Superior temporal gyrus (tissue), 1 donor: ENCODE measurements around the gene CCDC187.
"Not testable (repeated sequence)": the region's sequence is repeated elsewhere in the genome, so short reads cannot be mapped to it uniquely, and the experiment has no call there.

Source experiments
- DNase-seq: peaks from one replicate; pipeline ENCODE4 v3.0.0-alpha.2; 2016; ENCODE audit errors: extremely low spot score

The CCDC187 gene

DNA sequence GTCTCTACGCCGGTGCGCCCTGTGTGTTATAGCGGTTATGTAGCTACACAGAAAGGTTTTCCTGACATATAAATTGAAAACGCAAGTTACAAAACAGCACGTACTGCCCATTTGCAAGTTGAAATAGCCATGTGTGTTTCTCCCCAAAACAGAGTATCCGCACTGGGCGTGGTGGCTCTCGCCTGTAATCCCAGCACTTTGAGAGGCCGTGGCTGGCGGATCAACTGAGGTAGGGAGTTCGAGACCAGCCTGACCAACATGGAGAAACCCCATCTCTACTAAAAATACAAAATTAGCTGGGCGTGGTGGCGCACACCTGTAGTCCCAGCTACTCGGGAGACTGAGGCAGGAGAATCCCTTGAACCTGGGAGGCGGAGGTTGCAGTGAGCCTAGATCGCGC, 37.3 kb downstream of the CCDC187 start:
- DNase-seq = not testable (repeated sequence)

DNA sequence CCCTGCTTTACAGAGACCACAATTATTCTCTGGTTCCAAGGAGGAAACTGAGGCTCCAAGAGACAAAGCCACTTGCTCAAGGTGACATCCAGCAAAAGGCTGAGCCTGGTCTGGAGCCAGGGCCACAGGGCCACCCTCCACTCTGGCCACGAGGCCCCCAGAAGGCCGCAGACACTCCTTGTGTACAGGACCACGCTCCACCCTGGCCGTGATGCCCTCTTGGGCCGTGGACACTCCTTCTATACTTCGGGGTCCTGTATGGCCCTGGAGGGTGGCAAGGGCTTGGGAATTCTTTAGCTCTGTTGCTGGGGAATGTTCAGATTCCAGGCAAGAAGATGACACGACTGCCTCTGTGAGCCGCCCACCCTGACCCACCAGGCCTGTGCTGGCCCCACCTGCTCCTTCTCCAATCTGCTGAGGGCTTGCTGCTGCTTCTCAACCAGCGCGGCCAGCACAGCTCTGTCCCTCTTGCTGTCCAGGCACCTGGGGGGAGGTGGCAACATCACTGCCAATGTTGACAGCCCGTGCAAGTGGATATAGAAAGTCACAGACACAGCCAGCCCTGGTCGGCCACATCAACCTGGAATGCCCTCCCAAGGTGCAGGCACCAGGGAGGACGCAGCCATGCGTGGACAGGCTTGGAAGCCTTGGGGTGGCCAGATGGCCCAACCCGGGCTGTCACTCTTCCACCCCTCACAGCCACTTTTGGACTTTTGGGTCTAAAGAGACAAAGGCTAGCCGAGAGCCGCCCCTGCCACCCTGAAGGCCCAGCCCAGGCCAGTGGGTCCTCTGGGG, 38.1 kb downstream of the CCDC187 start:
- DNase-seq = no peak

DNA sequence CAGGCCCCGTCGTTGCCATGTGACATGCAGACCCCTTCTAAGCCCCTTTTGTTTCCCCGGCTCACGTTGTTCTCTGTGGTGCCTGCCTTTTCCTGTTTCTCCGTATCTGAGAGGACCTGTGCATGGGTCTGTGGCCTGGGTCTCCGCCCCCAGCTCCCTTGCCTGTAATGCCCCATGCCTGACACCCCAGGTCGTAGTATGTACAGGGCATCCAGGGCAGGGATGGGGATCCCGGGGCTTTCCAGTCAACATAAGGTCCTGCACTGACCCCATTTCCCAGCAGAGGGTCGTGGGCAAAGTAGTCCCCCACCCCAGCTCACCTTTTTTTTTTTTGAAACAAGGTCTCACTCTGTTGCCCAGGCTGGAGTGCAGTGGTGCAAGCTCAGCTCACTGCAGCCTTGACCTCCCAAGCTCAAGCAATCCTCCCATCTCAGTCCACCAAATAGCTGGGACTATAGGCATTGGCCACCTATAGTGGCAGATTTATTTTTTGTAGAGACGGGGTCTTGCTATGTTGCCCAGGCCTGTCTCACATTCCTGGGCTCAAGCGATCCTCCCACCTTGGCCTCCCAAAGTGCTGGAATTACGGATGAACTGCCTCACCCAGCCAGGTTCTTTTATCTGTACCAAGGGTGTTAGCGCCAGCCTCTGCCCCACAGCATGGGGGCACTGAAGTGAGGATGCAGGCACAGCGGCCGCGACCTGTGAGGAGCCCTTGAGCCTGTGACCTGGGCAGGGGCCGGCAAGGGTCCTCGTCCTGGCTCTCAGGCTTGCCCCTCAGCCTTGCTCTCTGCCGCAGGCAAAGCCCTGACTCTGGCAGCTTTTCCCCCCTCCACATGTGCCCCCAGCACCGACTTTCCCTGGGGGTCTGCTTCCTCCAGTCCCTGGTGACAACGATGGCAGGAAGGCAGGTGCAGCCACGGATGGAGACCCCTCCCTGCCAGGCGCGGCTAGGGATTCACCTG, 39.2 kb downstream of the CCDC187 start:
- DNase-seq = no peak

DNA sequence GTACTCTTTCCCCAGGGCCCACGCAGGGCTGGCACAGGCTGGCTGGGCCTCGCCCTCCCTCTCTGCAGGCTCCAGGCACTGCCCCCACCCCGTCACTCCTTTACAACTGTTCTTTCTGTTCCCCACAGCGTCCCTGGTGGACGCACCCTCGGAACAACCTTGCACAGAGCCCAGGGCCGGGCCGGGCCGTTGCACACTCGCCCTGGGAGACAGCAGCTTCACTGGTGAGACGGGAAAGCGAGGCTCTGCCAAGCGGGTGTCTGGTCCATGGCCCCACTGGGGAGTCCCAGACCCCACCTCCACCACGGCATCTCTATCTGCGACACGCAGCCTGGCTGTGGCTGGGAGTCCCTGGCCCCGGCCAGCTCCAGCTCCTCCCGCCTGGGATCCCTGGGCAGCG, 39.9 kb downstream of the CCDC187 start:
- no peak for DNase-seq

DNA sequence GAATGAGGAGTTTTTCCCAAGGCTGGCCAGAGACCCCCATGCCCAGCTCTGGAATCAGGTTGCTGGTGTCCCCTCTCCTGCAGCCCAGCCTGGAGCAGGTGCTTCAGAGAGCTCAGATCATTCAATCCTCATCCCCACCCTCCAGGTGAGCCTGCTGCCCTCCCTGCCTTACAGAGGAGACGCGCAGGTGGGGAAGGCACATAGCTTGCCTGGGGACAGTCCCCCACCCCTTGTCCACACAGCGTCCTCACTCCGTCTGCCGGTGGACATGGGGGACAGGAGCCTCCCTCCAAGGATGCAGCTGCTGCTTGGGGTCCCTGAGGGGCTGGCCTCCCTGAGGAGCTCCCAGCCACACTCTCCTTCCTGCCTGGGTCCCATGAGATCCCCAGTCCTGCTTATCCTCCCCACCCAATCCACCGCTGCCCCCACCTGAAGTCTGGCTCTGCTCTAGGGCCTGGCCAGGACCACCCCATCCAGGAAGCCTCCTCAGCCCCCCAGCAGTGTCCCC, 41.2 kb downstream of the CCDC187 start:
- DNase-seq = no peak

DNA sequence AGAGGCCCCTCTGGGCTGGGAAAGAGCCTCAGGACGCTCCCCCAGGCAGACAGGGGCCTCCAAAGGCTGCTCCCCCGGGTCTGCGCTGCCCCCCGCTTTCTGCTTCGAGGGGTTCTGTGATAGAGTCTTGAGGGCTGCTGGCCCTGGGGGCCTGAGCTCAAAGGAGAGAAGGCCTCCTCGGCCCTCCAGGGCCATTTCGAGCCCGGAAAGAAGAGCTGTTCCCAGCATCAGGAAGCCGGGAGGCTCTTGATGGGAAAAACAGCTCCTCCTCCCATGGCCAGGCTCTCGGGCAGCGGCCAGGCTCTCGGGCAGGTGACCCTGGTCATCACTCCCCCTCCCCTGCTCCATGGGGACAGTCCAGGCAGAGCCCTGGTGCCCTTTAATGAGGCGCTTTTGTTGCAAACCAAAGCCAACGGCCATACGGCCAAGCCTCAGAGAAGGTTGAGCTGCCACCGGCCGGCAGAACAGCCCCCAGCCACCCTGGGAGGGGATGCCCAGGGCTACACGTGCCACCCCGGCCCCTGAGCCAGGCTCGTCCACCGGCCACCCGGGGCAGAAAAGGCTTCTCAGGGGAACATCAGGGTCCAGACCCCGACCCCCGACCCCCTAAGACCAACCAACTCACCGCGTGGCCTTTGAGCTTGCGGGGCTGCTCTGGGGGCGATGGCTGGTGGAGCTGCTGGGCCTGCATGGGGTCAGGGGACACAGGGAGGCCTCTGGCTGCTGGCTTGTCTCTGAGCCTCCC, 42.0 kb downstream of the CCDC187 start:
- DNase-seq = no peak

DNA sequence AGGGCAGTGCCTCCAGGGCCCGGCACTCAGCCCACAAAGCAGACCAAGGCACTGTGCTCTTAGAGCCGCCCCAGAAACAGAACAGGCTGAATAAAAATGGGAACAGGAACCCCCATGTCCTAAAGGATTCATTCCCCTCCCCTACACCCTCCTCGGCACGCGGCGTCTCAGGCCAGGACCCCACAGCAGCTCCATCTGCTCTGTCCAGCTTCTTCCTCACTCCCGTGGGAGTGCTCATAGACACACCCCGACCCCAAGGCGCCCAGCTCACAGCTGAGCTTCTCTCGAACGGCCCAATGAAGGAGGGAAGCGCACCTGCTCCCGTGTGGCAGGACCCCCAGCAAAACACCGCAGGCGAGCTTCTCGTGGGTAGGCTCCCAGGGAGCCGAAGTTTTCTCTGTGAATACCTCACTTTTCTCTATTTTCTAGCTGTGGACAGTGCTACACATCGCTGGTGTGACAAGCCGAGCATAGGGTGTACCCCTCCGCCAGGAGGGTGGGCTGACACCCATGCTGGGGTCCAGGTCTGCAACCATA, 42.9 kb downstream of the CCDC187 start:
- DNase-seq = no peak

DNA sequence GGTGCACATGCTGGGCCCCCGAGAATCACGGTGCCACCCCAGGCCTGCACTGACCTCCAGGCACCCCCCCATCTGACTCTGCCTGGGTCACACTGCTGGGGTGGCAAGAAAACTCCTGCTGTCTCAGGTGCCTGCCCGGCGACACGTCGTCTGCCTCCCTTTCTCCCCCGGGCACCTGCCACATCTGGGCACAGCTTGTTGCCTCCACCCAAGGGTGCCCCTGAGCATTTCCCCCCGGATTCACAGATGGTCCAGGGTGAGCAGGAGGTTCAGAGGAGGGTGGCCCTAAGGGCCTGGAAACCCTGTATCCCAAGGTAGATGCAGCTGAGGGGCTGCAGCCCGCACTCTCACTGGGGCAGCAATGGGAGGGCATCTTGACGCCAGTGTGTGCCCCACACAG, 43.4 kb downstream of the CCDC187 start:
- DNase-seq = no peak

DNA sequence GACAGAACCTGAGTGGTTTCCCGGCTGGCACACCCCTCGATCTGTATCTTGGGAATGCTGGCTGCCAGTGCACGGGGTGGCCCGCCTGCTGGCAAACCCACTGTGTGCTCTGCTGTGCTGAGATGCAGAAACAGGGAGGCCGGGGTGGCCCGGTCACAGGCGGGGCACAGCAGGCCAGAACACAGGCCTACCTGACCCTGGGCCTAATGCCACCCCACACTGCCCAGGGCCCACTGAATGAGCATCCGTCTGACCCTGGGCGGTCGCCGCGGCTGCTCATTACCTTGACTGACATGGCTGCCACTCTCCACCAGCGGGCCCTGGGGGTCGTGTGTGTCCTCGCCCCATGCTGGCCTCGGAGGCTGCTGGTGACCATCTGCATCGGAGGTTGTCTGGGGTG, 44.1 kb downstream of the CCDC187 start:
- DNase-seq = no peak

DNA sequence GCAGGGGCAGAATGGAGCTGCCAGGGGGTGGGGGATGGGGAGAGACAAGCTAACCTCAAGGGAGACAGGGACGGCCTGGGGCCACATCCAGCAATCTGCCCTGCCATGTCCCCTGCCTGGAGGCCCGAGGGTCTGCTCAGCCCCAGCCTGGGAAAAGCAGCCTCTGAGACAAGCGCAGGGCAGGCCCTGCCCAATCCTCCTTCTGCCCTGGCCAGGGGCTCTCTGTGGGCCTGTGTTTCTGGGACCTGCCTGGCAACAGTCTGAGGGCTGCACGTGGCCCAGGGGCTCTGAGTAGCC, 44.4 kb downstream of the CCDC187 start:
- DNase-seq = no peak

DNA sequence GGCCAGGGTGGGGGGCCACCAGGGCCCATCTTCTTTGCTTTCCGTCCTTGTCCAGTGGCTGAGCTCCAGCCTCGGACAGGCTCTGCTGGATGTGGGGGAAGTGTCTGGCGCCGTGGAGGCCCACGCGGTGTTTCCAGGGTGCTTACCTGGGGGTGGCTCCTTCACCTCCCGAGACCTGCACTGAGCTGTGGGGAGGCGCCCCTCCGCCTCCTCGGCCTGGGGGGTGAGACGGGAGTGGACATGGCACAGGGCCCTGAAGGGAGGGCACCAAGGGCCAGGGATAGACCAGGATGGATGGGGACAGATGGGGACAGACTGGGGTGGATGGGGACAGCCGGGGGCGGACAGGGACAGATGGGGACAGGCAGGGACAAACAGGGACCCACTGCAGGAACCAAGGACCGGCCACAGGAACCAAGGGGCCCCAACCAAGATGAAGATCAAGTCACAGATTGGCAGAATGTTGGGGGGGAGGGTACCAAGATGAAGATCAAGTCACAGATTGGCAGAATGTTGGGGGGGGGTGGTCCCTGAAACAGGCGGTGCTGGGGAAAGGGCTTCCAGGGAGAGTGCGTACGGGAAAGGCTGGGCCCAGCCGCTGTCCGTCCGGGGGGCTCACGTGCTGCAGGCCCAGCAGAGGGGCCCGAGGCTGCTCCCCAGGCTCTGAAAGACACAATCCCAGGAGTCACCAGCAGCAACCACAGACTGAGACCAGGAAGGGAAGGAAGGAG, 44.9 kb downstream of the CCDC187 start:
- no peak for DNase-seq

DNA sequence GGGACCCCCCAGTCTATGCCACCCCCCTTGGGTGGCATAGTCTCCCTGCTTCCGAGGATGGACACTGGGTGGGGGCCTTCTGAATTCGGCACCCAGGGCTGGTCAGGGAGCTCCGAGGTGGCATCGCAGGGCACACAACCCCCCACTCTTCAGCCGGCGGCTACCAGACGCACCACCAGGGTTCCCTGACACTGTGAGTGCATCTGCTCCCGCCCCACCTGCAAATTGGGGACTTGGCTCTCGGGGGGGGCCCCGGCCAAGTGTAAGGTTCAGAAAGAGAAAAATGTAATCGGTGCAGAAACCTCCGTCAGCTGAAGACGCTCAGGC, 45.6 kb downstream of the CCDC187 start:
- no peak for DNase-seq

DNA sequence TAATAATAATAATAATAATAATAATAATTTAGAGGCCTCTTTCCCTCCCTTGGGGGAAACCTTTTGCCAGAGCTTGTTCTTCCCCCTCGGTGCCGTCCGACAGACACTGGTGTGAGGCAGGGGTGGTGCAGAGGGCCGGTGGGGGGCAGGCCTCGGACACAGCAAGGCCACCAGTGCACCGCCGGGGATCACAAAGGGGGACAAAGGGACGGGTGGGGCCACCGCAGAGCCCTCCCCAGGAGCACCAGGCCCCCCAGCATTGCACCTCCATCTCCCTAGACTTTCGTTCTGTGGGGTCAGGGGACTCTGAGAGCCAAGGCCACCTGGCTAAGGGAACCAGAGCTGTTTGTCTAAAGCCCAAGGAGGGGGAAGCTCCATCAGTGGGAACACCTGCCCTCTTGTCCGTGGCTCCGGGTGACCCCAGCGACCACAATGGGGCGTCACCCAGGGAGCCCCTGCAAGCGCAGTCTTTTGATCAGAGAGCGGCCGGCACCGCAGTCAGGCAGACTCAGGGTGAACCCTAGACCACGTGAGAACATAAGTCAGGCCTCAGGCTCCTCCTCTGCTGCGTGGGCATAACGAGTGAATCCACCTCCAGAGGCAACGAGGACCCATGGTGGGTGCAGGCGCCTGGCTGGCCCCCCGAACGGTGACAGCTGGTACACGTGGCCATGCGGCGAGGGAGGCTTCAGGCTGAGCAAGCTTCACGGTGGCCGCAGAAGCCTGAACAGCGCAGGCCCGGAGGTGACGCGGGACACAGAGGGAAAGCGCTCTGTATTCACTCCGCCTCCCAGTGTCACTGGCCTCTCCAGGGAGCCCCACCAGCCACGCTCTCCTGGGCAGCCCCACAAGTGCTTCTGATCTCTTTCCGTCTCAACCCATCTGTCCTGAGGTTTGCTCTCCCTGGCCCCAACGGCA, 46.3 kb downstream of the CCDC187 start:
- DNase-seq = no peak

DNA sequence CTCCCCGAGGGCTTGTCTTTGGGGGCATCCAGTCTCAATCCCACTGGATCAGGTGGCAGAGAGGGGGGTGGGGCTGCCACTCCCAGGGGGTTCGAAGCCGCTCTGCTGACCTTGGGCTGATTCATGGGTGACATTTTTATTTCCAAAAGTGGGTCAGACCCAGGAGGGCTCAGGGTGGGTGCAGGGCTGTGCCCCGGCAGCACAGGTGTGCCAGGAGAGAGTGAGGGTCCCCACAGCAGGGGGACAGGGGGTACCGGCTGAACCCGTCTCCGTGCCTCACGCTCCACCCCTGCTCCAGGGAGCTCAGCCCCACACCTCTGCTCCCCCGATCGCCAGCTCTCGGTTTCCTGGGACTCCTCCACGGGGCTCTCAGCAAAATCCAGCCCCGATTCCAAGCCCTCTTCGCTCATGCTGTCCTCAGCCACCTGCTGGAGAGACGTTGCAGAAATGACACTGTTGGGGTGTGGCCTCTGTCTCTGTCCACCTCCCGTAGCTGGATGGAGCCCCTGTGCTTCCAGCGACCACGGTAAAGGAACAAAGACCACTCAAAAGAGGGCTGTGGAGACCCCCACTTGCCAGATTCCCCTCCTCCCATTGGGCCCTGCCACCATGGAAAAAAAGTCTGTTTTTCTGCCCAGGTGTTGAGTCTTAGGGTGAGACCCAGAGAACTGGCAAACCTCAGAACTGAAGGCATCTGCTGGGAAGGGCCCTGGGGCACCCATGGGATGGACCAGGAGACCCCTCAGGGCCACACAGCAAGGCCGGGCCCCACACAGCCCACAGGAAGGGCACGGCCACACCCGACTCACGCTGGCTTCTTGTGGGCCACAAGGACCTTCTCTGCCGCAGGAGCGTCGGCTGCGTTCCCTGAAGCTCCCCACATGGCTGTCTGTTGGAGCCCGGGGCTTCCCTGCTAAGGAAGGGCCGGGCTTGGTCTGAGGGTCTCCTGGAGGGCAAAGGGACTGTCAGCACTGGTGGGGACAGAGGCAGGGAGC, 47.7 kb downstream of the CCDC187 start:
- DNase-seq = no peak

DNA sequence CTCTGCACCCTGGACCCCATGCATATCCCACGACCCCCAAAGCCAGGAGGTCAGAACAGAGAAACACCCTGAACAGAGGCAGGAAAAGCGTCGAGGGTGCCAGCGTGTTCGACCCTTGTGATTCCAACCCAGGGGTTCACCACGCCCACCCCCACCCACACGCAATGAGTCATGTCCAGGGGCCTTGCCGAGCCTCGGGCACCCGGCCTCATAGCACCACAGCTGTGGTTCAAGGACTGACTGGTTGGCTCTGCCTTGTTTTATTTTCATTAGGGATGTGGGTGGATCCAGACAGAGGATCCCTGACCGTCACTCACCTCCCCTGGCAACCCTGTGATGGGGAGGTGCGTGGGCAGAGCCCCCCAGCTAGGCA, 48.7 kb downstream of the CCDC187 start:
- DNase-seq = no peak

DNA sequence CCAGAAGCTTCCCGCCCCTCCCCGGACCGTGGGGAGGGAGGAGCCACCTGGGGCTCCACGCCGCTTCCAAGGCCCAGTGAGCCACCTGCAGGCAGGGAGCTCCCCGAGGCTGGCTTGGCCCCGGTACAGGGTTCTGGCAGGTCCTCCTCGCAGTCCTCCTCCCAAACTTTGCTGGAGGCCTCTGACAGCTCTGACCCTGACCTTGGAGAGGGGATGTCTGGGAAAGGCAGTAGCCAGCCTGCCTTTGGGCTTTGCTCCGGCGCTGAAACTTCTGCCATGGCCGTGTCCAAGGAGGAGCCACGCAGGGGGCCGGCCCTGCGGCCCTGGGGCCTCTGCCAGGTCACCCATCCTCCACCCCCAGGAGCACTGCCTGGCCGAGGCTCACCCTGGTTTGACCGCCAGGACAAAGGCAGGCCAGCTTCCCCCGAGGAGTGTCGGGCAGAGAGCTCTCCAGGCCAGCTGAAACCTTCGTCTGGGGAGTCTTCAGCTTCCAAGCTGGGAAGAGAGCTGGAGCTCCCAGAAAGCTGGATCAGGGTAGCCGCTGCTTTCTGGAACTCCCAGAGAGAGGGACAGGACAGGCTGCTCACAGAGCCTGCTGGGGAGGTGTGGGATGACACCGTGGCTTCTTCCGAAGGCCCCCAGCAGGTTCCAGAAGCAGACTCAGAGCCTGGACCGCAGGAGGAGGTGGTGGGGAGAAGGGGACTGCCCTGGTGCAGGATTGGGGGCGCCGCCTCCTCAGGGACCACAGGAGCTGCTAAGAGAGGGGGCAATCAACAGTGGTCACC, 49.3 kb downstream of the CCDC187 start:
- DNase-seq = no peak

DNA sequence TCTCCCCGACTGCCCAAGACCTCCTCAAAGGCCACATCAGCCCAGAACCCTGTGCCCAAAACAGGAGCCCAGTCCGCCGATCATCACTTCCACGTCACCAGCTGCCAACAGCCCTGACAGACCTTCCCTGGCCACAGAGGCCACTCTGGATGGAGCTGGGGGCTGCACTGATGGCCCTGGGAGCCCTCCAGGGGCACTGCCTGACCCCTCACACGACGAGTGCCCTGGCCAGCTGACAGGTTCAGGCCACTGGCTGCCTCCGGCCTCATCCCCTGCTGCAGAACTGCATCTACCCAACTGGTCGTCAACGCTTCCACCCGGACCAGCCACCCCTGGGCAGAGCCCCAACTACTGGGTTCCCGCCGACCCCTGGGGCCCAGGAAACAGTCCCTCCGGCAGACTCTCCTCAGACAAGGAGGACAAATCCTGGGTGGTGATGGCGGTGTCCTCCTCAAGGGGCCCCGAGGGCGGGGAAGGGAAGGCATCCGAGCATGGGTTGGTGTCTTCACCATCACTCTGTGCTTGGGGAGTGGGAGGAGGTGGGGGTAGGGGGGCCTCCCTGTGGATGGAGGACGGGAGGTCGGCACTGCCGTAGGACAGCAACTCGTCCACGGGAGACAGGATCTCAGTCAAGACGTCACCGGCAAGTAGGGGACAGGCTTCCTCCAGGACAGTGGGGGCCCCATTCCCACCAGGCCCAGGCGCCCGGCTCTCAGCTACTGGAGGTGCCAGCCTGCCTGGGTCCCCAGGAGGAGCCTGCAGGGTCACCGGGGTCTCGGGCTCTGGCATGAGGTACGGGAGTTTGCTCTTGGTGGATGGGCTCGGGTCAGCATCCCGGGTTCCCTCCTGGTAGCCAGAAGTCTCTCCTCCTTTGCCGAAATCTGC, 50.4 kb downstream of the CCDC187 start:
- DNase-seq = no peak
